ENCODE results near the gene ASGR1.

The ASGR1 gene, protein sequence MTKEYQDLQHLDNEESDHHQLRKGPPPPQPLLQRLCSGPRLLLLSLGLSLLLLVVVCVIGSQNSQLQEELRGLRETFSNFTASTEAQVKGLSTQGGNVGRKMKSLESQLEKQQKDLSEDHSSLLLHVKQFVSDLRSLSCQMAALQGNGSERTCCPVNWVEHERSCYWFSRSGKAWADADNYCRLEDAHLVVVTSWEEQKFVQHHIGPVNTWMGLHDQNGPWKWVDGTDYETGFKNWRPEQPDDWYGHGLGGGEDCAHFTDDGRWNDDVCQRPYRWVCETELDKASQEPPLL

DNA sequence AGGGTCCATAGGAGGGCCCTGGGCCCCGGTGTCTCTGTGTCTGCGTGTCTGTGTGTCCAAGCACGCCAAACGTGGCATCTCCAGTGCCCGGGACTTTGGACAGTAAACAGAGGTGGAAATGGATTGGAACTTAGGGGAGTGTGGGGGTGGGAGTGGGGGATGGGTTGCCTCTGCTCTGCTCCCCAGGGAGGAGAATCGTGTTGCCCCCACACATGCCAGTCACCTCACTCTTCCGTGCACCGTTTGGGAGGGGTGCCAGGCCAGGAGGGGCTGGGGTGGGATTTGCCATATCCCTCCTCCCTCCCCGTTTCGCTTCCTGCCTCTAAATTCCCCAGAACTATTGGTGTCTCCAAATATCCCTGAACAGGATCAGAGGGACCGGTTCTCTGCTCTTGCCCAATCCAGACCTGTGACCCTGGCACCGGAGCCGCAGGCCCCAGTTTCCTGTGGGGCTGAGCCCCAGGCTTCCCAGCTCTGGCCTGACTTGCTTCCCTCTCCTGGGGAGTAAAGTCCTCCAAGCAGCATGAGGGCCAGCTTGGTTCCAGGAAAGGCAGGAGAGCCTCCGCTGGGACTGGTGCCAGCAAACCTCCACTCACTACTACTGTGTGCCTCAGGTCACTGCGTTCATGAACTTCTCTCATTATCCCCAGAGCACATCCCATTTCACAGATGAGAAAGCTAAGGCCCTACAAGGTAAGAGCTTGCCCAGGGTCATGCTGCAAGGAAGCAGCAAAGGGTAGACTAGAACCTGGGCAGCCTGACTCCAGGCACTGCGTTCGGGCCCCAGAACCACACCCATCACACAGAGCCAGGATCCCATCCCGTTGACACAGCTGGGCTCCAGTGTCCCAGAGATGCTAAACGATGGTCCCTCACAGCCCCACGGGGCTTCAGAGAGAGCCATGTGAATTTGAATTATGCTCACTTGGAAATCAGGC, at the start of gene ASGR1:
TSS of gene ASGR1 (minus strand) at position 54 of the 938 bp plus-strand sequence. CDS start 807 bp downstream, outside the sequence.
- DNase-seq (ENCODE audit: low read depth) = no peak

DNA sequence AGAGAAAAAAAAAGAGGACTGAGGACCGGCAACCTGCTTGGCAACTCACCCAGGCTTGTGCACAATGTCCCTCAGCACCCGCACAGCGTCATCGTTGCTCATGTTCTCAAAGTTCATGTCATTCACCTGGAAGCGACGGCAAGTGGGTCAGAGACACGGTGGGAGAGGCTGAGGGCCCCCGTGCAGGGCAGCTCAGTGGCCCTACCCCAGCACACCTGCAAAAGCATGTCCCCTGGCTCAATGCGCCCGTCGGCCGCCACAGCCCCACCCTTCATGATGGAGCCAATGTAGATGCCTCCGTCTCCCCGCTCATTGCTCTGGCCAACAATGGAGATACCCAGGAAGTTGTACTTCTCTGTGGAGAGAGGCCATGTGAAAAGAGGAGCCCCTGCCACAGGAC, 49.8 kb upstream of the ASGR1 start:
- DNase-seq (ENCODE audit: low read depth) = no peak

DNA sequence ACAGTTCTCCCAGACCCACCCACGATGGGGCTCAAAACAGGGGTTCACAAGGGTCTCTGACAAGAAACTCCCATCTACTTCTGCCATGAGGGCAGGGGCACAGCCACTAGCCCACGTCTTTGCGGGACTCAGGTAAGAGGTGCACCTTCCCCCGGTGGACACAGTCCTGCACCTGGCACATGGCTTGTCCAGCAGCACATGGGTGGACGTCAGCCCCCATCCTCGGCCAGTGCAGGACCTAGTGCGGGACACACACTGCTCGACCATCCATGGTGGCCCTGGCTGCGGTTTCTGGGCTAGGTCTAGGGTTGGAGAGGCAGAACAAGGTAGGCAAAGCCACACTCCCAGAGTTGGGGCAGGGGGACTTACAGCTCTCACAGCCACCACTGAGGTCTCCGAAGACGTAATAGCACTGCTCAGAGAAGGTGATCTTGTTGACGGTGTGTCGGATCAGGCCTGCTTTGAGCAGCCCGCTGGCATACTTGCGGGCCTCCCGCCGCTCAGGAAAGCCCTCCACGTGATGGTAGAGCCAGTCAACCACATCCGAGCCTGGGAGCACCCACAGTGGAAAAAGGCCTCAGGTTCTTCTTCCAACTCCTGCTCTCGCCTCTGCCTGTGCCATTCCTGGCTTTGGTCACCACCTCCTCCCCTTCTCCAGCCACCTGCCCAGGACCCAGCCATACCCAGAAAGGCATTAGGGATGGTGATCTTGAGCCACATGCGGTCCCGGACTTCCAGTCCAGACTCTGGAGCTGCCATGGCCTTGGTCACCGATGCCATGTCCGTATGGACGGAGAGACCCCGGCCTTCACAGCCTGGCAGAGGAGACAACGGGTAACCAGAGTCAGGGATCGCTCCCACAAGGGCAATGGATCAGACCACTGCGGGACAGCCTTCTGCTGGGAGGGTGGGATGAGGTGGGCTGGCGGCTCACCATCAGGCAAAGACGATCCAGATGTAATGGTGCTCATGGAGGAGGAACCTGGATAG, 47.8 kb upstream of the ASGR1 start:
- no peak for DNase-seq (ENCODE audit: low read depth)

DNA sequence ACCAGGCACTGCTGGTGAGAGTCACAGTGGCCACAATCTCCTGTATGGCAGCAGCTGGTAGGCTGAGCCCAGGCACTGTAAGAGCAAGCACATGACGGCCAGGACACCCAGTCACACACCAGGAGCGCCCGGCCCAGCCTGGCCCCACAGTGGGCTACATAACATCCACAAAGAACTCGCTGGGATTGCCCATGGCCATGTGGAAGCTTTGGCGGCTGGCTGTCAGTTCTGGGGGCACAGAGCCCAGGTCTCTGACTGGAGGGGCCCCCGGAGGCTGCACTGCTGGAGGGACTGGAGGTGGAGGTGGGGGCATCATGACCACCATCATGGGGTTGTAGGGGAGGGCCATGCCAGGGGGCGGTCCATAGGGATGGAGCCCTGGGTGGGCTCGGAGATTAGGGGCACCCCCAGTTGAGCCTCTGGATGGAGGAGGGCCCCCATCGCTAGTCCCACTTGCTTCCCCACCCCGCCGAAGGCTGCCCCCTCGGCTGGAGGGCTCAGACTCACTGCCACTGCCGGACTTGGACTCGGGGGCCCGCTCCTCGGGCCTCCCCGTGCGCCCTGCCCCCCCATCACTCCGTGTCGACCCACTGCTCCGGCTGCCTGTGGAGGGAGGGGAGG, 46.7 kb upstream of the ASGR1 start:
- DNase-seq (ENCODE audit: low read depth) = no peak

DNA sequence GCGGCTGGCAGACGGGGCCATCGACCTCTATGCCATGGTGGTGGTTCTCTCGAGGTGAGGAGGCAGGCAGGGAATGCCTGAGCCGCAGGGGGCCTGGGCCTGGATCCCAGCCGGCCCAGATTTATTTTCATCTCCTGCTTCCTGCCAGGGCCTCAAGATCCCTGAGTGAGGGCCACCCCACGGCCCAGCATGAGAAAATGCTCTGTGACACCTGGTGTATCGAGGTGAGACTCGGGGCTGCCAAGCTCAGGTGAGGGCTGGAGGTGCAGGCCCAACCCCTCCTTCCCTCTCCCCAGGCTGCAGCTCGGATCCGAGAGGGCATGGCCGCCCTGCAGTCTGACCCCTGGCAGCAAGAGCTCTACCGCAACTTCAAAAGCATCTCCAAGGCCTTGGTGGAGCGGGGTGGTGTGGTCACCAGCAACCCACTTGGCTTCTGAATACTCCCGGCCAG, 45.5 kb upstream of the ASGR1 start:
- no peak for DNase-seq (ENCODE audit: low read depth)

DNA sequence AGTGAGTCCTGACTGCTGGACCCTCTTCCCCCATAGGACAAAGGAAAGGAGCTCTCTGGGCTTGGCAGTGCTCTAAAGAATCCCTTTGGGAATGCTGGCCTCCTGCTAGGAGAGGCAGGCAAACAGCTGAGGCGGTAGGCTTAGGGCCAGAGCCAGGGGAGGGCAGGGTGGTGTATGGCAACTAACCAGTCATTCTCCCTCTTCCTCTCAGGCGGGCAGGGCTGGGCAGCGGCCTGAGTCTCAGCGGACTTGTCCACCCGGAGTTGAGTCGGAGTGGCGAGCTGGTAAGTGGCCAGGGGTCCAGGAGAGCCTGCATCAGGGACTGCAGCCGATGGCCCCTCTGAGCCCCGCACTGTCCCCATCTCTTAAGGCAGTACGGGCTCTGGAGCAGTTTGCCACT, 44.9 kb upstream of the ASGR1 start:
- DNase-seq (ENCODE audit: low read depth) = no peak

DNA sequence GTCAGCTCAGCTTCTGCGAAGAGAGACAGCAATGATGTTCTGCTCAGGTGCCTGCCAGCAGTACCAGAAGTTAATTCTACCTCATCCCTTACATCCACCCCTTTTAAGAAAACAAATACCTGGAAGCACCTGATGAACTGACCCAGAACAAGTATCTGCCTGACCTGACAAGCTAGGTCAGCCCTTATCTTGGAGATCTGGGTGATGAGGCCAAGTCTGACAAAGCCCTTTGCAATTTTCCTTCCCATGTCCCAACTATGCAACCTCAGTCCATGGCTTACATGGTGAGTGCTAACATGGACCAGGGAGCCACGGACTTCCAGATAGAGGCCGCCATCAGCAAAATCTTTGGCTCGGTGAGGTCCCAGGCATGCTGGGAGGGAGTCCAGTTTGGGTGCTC, 44.2 kb upstream of the ASGR1 start:
- DNase-seq (ENCODE audit: low read depth) = no peak

DNA sequence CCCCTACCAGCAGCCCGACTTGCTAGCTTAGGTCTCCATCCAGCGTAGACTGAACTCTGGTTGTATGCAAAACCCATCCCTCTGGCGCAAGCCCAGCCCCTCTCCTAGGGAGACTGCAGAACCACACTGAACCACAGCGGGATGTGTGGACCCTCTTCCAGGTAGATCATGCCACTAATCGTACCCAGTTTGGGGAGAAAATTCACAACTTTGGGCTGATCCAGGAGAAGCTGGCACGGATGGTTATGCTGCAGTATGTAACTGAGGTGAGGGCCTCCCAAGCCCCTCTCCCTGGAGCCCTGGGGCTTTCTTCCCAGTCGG, 43.8 kb upstream of the ASGR1 start:
- no peak for DNase-seq (ENCODE audit: low read depth)

DNA sequence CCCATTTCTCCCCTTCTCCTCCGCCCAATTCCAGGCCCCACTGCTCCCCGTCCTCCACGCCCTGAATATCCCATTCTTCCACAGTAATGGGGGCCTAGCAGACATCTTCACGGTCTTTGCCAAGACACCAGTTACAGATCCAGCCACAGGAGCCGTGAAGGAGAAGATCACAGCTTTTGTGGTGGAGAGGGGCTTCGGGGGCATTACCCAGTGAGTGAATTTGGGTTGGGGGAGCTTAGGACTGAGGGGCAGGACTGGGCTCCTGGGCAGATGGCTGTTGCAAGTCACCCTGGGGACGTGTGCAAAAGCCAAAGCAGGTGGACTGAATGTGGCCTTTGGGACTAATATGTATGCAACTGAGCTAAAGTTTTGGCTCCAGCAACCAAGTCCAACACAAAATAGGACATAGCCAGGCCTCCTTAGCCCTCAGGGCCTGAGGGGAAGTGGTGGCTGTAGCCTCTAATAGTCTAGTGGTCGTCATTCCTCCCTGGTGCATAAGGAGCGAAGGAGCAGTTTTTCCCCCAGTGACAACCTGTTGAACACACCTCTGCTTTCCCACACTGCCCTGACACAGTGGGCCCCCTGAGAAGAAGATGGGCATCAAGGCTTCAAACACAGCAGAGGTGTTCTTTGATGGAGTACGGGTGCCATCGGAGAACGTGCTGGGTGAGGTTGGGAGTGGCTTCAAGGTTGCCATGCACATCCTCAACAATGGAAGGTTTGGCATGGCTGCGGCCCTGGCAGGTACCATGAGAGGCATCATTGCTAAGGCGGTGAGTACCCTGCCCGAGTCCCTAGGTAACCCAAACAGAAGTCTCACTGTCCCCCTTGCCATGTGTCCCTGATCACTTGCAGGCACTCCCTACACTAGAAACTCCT, 43.2 kb upstream of the ASGR1 start:
- no peak for DNase-seq (ENCODE audit: low read depth)

DNA sequence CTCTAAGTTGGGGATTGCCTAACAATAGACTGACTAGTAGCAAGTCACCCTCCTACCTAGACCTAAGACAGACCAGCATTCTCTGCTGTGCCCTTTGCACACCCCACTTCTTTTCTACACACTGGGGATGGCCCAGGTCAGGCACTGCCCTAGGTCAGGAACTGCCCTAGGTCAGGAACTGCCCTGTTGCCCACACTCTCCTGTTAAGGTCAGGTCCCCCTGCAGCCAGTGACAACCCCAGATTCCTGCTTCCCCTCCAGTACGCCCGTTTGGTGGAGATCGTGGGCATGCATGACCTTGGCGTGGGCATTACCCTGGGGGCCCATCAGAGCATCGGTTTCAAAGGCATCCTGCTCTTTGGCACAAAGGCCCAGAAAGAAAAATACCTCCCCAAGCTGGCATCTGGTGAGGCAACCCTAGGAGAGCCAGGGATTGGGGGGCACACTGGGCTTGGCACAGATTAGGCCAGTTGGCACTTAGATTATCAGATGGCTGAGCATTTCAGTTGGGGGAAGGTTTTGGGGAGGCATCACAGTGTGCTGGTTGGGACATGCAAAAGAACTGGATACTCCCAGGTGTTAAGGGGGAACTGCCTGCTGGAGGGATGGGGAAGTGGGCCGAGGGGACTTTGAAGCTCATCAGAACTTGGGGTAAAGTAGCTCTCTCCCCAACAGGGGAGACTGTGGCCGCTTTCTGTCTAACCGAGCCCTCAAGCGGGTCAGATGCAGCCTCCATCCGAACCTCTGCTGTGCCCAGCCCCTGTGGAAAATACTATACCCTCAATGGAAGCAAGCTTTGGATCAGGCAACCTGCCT, 42.3 kb upstream of the ASGR1 start:
- no peak for DNase-seq (ENCODE audit: low read depth)

DNA sequence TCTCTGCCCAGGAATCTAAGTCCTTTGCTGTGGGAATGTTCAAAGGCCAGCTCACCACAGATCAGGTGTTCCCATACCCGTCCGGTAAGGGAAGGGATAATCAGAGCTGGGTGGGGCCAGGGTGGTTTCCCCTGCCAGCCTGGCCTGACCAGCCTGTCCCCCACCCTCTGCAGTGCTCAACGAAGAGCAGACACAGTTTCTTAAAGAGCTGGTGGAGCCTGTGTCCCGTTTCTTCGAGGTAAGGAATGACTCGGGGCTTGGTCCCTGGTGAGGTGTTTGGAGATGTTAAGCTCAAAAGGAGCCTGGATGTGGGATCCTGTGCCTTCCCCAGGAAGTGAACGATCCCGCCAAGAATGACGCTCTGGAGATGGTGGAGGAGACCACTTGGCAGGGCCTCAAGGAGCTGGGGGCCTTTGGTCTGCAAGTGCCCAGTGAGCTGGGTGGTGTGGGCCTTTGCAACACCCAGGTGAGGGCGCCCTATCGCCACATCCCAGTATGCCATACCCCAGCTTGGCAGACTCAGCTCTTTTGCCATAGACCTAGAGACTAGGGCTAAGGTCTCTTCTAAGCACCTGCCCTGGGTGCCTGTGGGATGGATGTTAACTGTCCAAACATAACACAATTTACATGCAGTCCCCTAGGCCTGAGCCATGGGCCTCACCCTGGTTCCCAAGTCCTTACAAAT, 41.6 kb upstream of the ASGR1 start:
- no peak for DNase-seq (ENCODE audit: low read depth)

DNA sequence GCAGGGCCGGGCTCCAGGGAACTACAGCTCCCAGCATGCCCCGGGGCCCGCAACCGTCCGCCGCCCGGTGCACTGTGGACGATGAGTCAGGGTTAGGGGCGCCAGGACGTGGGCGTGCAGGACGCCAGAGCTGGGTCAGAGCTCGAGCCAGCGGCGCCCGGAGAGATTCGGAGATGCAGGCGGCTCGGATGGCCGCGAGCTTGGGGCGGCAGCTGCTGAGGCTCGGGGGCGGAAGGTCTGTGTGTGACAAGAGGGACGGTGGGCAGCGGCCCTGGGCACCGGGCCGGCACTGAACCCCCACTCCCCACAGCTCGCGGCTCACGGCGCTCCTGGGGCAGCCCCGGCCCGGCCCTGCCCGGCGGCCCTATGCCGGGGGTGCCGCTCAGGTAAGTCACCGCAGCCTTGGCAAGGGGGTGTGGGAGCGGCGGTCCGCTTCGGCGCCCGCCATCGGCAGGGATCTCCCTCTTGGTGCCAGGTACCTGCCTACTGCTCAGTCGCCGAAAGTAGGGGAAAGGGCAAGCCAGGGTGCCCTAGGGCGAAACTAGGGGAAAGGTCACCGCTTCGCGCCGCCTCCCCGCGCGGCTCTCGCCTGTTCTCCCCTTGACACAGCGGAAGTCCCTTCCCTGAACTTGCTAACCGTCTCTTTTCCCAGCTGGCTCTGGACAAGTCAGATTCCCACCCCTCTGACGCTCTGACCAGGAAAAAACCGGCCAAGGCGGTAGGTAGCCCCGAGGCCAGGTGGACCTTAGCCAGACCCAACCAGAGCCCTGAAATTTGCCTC, 40.8 kb upstream of the ASGR1 start, which contains the start of the genes ACADVL and DLG4:
TSS of gene ACADVL (plus strand) at position 127 of the 781 bp plus-strand sequence. CDS start at position 174, 47 bp downstream.
TSS of gene DLG4 (minus strand) at position 25 of the 781 bp plus-strand sequence.
- DNase-seq (ENCODE audit: low read depth) = peak; percentile 63

DNA sequence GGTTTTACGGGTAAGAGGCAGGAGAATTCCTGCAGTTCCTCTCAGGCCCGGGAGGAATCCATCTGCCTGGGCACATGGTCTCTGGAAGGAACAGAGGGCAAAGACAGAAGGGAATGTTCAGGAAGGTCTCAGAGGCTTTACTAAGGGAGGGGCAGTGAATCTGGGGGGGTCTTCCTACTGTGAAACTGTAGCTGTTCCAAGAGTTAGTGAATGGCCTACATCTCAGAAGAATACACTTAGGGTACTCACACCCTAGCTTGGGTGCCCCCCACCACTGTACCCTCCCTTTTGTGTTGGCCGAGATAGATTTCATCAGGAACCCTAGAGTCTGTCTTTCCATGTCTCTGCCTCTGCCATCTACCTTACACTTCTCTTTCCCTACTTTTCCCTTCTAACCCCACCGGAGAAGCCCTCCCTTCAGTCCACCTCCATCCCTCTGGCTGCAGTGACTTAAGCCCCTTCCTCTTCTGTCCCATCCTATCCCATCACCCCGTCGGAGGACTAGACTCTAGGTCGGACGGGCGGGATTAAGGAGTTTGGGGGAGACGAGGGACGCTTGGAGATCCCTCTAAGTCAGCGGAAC, 40.1 kb upstream of the ASGR1 start:
- DNase-seq (ENCODE audit: low read depth) = no peak

DNA sequence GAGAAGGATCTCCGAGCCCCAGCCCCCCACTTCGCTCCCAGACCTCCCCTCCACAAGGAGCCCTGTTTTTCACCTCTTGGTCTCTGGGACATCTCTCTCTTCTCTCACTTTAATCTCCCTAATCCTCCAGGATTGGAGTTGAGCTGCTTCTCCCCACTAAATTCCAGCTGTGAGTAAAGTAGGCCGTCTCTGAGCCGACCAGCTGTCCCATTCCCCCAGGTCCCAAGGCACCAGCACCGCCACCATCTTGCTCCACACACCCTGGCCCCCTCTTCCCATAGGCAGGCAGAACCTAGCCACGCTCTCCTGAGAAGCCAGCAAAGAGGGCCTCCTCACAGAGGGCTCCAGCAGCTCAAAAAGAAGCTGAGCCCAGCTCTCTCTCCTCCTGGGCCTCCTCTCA, 39.6 kb upstream of the ASGR1 start:
- no peak for DNase-seq (ENCODE audit: low read depth)

DNA sequence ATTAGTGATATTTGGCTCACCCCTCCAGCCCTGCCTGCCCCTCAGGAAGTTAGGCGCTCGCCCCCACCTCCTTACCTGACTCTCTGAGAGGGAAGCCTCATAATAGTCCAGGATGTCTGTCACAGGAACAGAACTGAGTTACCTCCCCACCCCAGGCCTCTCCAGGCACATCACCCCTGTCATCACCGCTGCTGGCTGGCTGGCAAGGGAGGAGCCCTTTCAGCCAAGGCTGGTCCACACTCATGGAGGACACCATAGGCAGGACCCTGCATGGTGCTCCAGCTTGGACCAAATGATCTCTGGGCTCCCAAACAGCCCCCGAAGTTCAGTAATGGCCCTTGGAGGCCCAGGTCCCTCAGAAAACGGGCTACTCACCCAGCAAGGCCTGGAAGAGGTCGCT, 39.0 kb upstream of the ASGR1 start:
- no peak for DNase-seq (ENCODE audit: low read depth)

DNA sequence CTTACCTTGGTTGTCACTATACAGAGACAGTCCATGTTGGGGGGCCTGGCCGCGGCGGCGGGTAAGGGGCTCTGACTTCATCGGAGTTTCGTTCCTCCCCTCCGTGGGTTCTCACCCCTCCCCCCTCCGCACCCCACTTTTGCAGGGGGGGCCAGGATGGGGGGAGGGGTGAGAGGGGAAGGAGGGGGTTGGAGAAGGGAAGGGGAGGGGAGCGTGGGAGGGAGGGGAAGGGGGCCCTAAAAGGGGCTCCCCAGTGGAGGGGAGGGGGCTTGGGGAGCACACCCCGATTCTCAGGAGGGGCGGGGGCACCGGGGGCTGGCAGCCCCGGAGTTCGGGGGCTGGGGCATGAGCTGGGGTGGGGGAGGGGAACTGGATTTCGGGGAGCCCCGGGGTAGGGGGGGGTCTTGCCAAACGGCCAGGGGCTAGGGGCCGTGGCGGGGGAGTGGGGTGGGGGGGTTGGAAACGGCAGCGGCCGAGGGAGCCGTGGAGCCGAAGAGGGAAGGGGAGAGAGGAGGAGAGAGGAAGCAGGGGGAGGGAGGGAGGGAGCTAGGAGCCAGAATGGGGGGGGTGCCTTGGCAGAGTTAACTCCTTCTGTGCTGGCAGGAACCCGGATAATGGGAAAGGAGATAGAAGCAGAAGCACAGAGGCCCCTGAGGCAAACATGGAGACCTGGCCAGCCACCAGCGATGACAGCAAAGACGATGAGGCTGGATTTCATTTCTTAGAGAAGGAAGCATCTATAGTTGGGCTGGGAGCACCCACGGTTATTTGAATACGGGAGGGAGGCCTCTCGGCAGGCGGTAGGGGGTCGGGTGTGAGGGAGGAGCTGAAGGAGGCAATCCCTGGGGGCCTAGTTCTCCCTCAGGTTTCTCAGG, 38.2 kb upstream of the ASGR1 start:
- DNase-seq (ENCODE audit: low read depth) = no peak

All from stimulated activated CD8-positive, alpha-beta memory T cell treated with anti-CD3 and anti-CD28 coated beads, Interleukin-15, amount 100 ng/mL, for 1 hour (primary cell).